ENCODE data around the gene EXOC8. TPM values are rescaled to one million over a fixed set of nuclear protein-coding genes. Genes with fewer than 3 reads are reported as not detected.

EXOC8 gene
- total and polyA plus RNA-seq, 2 donors (not counting 3 experiments of a cell fraction or from before 2014, with no cell fraction given): 2.8 to 13.2 TPM

GRCh38 chr1:231348442-231348841 lies 10.8 kb upstream of the EXOC8 start:
- FAIRE-seq (no peak), DNase-seq (ENCODE audit: low read depth, low spot score) (no peak)
- intact Hi-C loops (cut with micrococcal nuclease) (no loop called here), dilution Hi-C loops (cut with MboI; ENCODE audit: extremely low pct_ligation_motif_present, low sequenced_read_pairs) (no loop called here)
- no peak overlapping the region for H3K4me2 ChIP-seq (ENCODE audit: insufficient read depth, low read length)
- H3K36me3 ChIP-seq (ENCODE audit: control insufficient read depth in 2 of 2, extremely low read depth in 1 of 2, insufficient read depth in 2 of 2, low read length in 2 of 2): peaks cover 0 to 9% of the 10 kb centered on the region in 2 experiments
- H3K4me1 ChIP-seq (ENCODE audit: control insufficient read depth, extremely low read depth, insufficient read depth, low read length): peaks cover 14% of the 10 kb centered on the region
- POLR2A ChIA-PET: interaction anchor here (1.2 kb wide), 1 partner anchor 11 kb away, joined by 4 read pairs; the partner anchor contains the start of genes EXOC8 and SPRTN
- CTCF ChIA-PET: interaction anchor here (0.6 kb wide), 1 partner anchor 9 kb away, joined by 3 read pairs; no protein-coding TSS in a partner anchor
- BruUV-seq (replicated peaks): no TSS peak
- peaks cover 6% of the 10 kb centered on the region for H3K79me2 ChIP-seq (ENCODE audit: control insufficient read depth, insufficient read depth, low read length)
- no peak overlapping the region for H3K4me3 ChIP-seq (replicated peaks in 1 of 3; ENCODE audit: insufficient read depth in 1 of 3, low read depth in 1 of 3, low read length in 3 of 3)
- H2AFZ ChIP-seq (ENCODE audit: low read depth, low read length): no peak overlapping the region
- H3K9ac ChIP-seq (replicated peaks; ENCODE audit: extremely low read depth, insufficient read depth, low read length): no peak overlapping the region
- no peak overlapping the region for H3K27ac ChIP-seq (ENCODE audit: insufficient read depth, low read depth, low read length)
- no peaks in the 10 kb centered on the region for H3K9me3 ChIP-seq (replicated peaks; ENCODE audit: control insufficient read depth, insufficient read depth, low read length)
- TF ChIP-seq EZH2 (IDR thresholded peaks at IDR 0.05; ENCODE audit: borderline replicate concordance, low read depth, low read length, severe bottlenecking): no peak
- no peak for TF ChIP-seq FOS (IDR thresholded peaks at IDR 0.05; ENCODE audit: borderline replicate concordance, insufficient read depth, low read length)
- no peak for TF ChIP-seq JUN (IDR thresholded peaks at IDR 0.05; ENCODE audit: borderline replicate concordance, insufficient read depth, insufficient read length, low read depth)
- no peak for TF ChIP-seq GATA2 (IDR thresholded peaks at IDR 0.05; ENCODE audit: insufficient read depth, insufficient read length, low read depth, low read length)
- TF ChIP-seq POLR2A (IDR thresholded peaks at IDR 0.05; ENCODE audit: low read depth, low read length): no peak
- no peak for TF ChIP-seq POLR2AphosphoS5 (IDR thresholded peaks at IDR 0.05; ENCODE audit: insufficient read depth, low read depth, low read length)
- no peak for TF ChIP-seq MAX (IDR thresholded peaks at IDR 0.05; ENCODE audit: insufficient read depth, insufficient read length)
- TF ChIP-seq CTCF (IDR thresholded peaks at IDR 0.05; ENCODE audit: extremely low read depth in 1 of 2, insufficient read depth in 1 of 2, low read depth in 1 of 2, low read length in 2 of 2): no peak
- TF ChIP-seq MYC (IDR thresholded peaks at IDR 0.05; ENCODE audit: low read depth, low read length): no peak
- H3K9me1 ChIP-seq (replicated peaks; ENCODE audit: control insufficient read depth, extremely low read depth, insufficient read depth, low read length): no peaks in the 10 kb centered on the region
- H4K20me1 ChIP-seq (replicated peaks; ENCODE audit: control insufficient read depth, extremely low read depth, insufficient read depth, low read length): no peaks in the 10 kb centered on the region
- no peaks in the 10 kb centered on the region for H3K27me3 ChIP-seq (ENCODE audit: control insufficient read depth in 2 of 2, insufficient read depth in 2 of 2, low read length in 2 of 2)

Data from endothelial cell of umbilical vein (primary cell).